ENCODE data around the gene TLNRD1.

Gene TLNRD1

GRCh38 chr15:81002331-81003096 lies 1.8 kb downstream of the TLNRD1 start:
- peak; percentile 33 to 54 for DNase-seq

- DNase-seq = no peak
Observed at GRCh38 chr15:81003097-81003350, 2.3 kb downstream of the TLNRD1 start.

- DNase-seq = no peak
Observed at GRCh38 chr15:81006124-81006523, 5.4 kb downstream of the TLNRD1 start.

GRCh38 chr15:81007428-81008064 lies 6.8 kb downstream of the TLNRD1 start:
- DNase-seq = no peak

DNA sequence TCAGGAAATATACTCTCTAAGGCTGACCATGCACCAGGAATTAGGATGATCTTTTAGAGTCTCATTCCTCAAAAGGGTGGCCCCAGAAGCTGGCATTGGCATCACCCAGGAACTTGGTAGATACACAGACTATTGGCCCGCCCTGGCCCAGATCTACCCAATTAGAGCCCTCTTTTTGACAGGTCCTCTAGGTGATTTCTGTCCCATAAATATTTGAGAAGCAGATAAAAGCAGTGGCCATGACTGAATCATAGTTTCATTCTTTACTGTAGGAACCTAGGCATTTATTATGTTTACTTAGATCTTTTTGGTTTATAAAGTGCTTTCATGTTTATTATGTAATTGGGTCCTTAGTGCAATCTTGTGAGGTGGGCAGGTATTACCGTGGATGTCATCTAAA lies 7.6 kb downstream of the TLNRD1 start:
- no peak for DNase-seq

DNA sequence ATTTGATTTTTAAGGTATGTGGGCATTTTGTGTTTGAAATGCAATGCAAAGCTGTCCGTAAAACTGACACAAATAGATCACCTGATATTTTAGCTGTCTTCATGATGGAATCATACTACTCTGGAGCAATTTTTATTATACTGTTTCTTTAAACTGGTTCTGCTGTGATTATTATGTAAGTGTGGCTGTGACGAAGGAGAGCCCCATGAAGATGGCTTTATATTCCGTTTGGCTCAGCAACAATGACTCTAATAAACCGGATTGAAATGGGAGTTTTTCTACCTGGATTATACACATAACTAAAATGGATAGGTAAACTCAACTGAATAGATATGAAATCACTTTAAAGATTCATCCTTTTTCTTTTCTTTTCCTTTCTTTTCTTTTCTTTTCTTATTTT lies 9.4 kb downstream of the TLNRD1 start:
- DNase-seq = no peak

- no peak for DNase-seq
Observed at GRCh38 chr15:81011593-81011992, 10.9 kb downstream of the TLNRD1 start.

DNA sequence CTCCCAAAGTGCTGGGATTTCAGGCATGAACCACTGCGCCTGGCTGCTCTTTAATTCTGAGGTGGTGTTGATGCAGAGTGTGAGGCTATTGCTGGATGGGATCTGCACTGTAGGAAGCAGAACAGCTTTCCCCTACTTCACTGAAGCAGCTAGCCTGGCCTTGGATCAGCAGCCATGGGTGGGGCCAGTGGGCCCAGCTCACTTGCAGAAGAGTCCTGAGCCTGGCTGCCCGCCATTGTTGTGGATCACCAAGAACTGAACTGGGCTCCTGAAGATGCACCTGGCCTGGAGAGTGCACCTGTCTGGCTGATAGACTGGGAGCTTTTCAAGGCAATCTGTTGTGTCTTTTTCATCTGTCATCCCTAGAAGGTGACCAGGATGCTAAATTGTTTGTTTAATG lies 11.9 kb downstream of the TLNRD1 start:
- no peak for DNase-seq

- no peak for DNase-seq
Observed at GRCh38 chr15:81013396-81013929, 12.7 kb downstream of the TLNRD1 start.

- no peak for DNase-seq
Observed at GRCh38 chr15:81014446-81015093, 13.8 kb downstream of the TLNRD1 start.

- DNase-seq = no peak
Observed at GRCh38 chr15:81015621-81016488, 15.1 kb downstream of the TLNRD1 start.

- DNase-seq = no peak
Observed at GRCh38 chr15:81016489-81017068, 15.9 kb downstream of the TLNRD1 start.

DNA sequence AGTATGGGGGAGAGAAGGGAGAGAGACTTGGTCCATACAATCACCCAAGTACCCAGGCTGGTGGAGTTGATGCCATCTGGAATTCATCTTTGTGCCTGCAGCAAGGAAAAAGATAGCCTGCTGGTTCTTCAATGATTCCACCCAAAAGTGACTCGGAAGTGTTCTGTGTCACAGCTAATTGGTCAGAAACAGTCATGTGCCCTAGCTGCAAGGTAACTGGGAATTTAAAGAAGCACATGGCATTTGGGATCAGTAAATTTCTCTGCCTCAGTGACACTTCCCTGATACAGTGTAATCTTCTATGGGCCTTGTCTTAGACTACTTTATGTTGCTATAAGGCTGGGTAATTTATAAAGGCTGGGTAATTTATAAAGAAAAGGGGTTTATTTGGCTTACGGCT lies 17.5 kb downstream of the TLNRD1 start:
- no peak for DNase-seq

DNA sequence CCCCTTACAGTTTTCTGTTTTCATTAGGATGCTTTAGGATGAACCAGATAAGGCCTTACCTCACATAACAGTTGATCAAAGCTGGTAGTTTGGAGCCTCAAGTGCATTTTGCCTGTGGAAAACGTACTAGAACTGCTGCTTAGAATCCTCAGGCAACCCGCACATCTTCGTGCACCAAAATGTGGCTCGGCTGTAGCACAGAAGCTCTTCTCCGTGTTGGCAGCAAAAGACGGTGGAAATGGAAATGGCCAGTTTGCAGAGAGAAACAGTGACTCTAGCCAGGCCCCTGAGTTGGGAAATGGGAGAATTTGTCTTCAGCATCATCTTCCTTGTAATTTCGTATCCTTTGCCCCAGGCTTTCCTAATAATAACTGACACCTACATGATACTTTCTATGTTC lies 20.6 kb downstream of the TLNRD1 start:
- DNase-seq = no peak

- DNase-seq = peak; percentile 95 to 98
Observed at GRCh38 chr15:81023483-81024264, 23.0 kb downstream of the TLNRD1 start.

DNA sequence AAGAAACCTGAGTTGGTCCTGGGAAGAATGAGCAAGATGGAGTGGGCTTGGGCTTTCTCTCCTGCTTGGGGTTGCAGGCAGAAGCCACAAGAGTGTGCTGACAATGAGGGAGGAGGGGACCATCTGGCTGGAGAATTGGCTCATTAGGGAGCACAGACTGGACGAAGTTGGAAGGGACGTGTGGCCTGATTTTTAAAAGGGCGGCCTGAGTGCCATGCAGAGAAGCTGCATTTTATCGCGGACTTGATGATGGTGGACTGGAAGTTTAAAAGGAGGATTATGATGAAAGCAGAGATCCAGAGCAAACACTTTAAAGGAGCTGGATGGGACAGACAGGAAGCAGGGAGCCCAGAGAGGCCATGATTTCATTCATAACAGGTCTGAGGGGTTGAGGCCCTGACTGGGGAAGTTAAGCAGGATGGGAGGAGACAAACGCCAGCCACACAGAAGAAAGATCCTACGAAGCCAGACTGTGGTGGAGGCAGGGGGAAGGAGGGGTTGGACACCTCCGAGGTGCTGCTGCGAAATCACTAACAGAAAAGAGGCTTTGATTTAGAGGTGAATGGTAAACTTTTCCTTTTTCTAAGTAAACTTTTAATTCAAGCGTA lies 23.6 kb downstream of the TLNRD1 start:
- peak; percentile 1 to 22 for DNase-seq

DNA sequence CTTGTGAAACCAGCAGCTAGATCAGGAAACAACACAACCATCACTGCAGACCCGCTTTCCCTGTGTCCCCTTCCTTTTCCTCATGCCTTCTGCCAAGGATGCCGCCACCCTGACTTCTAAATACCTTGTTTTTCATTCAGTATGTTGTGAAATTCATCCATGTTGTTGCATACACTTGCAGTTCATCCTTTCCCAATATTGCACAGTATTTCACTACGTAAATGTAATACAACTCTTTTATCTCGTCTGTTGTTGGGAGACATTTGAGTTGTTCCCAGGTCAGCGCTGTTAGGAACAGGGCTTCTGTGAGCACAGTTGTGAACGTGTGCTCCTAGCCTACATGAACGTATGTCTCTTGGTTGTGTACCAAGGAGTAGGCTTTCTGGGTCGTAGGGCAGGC lies 24.2 kb downstream of the TLNRD1 start:
- DNase-seq = no peak

DNA sequence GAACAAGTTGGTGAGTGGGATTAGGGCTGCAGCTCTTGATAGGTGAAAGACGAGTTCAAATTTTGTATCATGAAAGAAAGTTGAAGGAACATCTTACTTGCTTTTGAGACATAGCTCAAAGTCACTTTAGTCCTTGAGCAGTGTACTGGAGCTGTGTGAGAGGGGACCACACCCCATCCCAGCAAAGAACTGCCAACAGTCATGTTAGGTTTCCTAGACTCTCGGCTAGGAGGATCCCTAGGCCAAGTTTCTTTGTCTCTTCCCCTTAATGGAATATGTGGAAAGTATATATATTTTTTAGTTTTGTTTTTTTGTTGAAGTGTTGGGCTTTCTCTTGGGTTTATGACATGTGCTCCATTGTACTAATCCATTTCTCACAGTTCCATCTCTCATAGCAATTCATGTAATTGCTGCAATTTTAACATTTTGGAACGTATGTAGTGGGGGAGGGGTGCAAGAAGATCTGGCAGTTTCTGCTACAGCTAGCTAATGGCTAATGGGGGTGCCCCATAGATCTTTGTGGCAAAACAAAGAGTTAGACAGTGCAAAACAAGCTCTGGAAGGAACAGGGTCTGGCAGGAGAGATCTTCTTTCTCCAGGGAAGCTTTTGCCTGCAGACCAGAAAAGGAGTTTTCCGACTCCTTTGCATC lies 25.1 kb downstream of the TLNRD1 start:
- DNase-seq = no peak

- DNase-seq = no peak
Observed at GRCh38 chr15:81026836-81027599, 26.3 kb downstream of the TLNRD1 start.
